DMS53 treated with DMSO at 0.1 percent for 48 hours (cell line): ENCODE measurements around the gene TTLL1.
"Not testable (repeated sequence)": the region's sequence is repeated elsewhere in the genome, so short reads cannot be mapped to it uniquely, and the experiment has no call there.

Experiments
- DNase-seq: peaks from one replicate; lab custom pipeline; 2025; ENCODE audit not compliant: unreplicated experiment; lab: John Stamatoyannopoulos, UW

Gene TTLL1

DNA sequence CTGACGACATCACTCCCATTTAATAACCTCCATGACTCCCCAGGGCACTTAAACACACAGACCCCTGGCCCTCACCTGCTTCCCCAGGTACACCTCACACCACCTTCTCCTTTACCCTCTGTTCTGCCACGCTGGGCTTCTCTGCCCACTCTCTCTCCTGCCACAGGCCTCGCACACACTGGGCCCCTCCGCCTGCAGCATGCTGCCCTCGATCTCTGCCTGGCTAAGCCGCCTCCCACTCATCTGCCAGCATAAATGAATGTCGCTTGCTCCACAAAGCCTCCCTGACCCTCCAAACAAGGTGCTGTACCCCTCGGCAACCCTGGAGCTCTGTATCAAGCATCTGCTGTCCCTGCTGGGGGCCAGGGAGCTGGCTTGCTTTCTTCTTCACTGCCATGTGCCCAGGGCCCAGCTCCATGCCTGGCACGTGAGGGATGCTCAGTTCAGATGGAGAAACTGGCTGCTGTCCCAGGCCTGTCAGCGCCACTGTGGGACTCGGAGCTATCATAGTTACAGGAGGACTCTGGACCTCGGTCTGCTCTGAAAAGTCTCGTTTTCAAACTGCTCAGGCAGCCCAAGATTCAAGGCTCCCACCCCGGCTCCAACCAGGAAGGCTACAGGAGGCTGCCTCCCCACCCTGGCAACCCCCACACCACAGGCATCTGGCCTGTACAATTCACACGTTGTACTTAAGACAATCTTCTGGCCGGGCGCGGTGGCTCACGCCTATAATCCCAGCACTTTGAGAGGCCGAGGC, 11.9 kb downstream of the TTLL1 start:
- no peak for DNase-seq

DNA sequence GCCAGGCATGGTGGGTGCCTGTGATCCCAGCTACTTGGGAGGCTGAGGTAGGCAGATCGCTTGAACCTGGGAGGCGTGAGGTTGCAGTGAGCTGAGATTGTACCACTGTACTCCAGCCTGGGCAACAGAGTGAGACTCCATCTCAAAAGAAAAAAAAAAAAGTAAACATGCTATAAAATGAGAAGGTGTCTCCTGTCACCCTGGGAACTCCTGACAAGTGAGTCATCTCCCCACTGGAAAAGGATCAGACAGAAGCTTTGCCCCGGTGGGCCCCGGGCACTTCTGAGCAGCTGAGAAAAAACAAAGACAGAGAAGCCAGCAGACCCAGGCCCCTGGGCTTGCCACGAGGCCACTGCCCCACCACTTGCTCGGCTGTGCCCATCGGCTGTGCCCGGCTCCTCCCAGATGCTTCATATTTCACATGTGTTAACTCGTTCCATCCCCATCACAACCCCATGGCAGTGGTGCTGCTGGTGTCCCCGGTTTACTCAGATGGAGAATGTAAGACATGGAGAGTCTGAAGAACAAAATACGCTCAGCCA, 22.3 kb downstream of the TTLL1 start:
- no peak for DNase-seq

DNA sequence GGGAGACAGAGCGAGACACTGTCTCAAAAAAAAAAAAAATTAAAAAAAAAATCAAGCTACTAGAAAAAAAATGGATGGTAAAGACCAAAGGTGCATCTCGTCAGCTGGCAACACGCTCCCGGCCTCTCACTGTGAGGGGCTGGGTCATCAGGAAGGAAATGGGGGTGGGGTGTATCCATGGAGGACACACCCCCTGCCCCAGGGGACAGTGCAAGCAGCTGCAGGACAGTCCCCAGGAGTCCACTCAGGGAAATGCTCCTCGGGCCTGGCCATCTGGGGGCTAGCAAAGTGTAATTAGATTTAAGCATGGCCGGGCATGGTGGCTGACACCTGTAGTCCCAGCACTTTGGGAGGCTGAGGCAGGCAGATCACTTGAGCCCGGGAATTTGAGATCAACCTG, 23.1 kb downstream of the TTLL1 start:
- DNase-seq: no peak

DNA sequence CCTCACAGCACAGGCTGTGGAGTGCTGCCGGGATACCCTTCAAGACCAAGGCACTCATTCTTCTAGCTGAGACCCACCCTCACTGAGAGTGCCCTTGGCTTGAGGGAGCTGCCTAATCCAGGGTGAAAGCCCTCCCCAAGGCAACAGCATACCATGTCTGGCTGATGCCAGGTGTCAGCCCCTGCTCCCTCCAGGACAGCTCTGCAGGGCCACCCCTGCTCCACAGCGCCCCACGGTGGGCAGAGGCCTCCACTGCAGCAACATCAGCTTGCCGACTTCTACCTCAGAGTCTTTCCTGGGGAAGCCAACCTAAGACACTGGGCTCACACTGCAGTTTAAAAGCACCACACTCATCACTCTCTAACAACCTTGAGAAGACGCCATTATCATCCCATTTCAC, 29.0 kb downstream of the TTLL1 start:
- no peak for DNase-seq

DNA sequence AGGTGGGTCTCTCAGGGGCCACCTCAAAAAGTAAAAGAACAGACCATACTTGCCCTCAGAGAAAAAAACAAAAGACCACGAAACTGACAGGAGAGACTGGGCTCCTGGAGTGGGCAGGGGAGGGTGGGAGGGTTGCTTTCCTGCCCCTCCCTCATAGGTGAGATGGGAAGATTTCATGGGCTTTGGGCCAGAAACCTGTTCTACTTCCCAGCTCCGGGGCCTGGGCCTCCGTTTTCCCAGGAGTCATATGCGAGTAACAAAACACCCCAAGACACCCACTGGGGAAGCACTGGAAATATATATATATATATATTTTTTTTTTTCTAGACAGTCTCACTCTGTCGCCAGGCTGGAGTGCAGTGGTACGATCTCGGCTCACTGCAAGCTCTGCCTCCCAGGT, 31.6 kb downstream of the TTLL1 start:
- no peak for DNase-seq

DNA sequence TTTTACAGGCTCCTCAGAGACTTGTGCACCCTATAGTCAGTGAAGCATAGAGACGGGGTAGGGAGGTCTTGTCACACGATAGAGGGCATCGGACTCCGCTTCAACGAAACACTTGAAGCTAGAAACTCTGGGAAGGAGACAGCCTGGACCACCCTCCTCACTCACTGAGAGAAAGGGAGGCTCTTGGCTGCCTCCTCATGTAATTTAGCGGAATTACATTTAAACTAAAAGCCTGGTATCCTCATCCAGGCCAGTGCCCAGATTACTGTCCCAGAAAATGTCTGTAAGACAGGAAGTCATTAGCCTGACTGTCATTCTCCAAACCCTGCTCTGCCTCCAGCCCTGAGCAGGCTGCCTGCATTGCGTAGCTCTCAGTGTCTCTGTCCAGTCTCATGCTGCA, 36.0 kb downstream of the TTLL1 start:
- no peak for DNase-seq

DNA sequence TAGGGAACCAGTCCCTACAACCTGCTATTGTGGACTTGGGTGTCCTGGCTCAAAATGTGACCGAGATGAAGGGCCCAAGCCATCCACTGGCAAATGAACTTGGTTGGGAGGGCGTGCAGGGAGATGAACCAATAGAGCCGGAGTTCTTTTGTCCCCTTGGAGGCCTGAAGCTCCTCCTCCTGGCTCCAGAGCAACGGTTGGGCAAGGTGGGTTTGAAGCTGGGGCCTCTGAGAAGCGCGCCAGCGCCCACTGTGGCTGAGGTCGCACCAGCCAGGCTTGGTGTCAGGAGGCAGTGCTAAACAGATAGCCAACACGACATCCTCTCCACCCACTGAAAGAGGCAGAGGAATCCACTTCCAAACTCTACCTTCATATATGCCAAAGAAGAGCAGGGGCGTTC, 38.2 kb downstream of the TTLL1 start:
- no peak for DNase-seq

DNA sequence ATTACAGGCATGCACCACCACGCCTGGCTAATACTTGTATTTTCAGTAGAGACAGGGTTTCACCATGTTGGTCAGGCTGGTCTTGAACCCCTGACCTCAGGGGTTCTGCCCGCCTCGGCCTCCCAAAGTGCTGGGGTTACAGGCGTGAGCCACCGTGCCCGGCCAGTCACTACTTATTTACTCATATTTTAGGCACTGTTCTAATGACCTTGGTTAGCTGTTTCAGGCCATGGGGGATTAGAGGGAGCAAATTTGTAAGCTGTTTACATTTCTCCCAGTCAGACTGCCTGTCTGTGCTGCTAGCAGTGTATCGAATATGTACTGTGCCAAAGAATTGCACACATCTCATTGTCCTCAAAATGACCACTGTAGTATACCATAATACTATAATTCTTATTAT, 41.6 kb downstream of the TTLL1 start:
- no peak for DNase-seq

DNA sequence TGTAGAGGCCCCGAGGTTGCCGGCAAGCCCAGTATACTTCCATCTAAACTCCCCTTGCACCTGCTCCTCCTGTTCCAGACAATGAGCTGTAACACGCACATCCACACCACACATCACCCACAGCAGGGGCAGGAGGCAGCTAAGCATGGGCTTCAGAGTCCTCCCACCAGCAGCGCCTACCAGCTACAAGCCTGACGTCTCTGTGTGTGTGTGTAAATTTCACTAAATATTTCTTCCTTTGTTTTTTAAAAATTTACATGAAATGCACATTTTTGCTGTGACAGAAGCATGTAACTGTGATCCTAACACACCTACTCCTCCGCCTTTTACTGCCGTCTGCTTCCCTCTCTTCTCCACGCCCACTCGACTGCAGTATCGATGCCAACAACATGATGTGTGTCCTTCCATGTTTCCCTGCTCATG, 44.9 kb downstream of the TTLL1 start:
- DNase-seq: no peak

DNA sequence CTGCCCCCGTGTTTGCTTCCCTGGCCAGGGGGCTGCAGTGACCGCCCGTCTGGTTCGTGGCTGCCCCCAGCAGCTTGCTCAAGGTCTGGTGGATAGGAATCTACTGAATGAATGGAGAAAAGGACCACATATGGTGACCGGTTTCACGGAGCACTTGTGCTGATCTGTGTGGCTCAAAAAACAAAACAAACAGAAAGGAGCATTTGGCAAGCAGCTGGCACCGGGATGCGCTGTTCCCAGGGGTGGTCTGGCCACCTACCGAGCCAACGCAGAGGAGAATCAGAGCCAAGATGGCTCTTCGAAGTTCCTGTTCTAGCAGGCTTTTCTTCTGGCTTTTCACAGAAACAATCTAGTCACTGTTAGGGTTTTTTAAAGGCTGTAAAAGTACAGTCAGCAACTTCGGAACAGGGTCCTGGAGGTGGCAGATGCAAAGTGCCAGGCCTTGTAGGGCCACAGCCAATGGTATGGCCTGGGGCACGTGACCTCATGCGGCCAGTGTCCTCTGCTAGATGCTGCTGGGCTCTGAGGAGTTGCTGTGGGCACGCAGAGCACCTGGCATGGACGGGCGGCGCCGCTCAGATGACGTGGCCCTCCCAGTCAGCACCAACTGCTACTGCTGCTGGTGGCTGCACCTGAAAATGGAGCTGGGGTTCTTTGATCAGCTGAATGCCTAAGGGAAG, 47.0 kb downstream of the TTLL1 start:
- peak; percentile 76 for DNase-seq

DNA sequence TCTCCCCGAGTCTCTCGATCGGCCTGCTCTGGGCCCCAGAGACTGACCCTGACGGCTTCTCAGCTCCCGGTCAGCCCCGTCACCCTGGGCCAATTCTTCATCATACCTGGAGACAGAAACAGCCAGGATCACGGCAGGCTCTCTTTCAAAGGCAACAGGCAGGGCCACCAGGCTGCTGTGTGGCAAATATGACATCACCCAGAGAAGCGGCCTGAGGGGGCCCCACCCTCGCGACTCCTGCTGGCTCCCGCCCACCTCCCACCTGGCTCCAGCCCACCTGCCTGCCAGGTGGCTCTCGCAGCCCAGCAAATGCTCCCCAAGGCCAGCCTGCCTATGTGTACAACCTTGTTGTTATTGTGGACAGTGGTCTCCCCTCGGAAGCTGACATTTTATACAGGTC, 49.4 kb downstream of the TTLL1 start:
- no peak for DNase-seq

DNA sequence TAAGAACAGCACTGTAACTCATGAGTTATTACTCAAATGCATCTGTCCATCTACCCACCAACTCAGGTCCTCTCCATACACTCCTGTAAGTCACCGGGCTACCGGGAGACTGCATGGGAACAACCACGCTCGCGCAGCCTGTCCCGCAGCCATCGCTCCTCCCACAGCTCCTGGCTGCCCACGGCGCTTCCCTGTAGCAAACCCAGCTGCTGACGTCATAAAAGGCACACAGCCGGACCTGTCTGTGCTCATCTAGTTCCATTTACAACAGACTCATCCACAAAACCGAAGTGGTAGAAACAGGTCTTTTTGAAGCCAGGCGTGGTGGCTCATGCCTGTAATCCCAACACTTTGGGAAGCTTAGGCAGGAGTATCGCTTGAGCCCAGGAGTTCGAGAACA, 50.9 kb downstream of the TTLL1 start:
- no peak for DNase-seq

DNA sequence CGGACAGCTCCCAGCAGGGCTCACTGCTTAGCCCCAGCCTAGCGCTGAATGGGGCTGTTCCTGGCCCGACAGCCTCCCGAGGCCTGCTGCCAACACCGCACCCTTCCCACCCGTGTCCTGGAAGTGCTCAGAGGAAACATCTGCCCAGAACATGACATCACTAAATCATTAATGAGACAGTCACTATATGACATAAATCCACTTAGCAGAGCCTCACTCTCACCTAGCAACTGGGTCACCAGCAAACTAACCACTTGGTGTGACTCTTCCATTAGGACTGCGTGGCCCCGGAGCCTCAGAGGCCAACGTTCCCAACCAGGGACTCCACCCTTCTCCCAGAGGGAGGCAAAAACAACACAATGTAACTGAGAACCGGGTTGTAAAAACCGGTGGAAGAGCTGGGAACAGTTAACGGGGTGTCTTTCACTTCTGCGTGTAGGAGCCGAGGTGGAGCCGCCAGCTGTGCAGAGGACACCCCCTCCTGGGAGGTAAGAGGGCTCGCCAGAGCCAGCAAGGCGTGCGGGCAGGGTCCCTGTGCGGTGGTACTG, 52.8 kb downstream of the TTLL1 start:
- no peak for DNase-seq

DNA sequence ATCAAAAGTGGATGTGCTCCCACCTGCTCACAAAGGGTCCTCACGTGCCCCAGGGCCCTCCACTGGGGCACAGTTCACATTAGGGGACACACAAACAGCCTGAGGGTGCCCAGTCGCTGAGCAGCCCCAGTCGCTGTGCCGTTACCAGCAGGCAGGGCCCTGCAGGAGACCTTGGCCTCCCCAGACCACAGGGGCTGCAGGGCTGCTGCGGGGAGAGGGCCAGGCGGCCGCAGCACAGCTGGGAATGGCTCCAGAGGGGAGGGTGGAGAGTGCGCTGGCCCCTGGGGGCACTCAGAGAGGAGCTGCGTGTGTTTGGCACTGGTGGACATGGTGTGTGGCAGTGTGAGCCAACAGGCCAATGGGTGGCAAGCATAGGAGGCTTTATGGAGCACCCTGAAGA, 53.9 kb downstream of the TTLL1 start:
- no peak for DNase-seq

DNA sequence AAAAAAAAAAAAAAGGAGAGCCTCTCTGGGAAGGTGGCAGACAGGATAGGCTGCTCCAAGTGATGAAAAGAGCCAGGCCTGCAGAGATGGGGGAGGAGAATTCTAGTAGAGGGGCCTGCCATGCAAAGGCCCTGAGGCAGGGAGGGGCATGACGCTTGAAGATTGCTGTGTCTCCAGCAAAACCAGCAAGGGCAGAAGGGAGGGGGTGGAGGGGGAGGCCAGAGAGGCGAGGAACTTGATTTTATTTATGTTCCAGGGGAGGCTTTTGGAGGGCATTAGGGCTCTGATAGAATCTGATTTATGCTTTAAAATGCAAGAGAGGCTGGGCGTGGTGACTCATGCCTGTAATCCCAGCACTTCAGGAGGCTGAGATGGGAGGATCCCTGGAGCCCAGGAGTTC, 57.6 kb downstream of the TTLL1 start:
- DNase-seq: no peak

DNA sequence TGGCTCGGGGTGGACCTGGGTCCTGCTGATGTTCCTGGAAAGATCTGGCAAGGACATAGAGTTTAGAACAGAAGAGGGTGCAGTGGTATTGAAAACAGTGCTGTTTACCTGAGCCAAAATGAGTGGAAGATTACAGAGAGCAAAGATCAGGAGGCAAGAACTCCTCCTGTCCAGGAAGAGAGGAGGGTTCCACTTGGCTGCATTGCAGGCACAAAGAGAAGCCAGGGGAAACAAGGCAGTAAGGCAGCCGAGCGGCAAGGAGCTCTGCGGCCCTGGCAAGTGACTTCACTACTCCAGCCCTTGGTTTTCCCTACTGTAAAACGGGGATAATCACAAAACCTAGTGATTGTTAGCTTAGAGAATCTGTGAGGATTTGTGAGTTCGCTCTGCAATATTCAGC, 70.6 kb downstream of the TTLL1 start:
- DNase-seq: no peak

DNA sequence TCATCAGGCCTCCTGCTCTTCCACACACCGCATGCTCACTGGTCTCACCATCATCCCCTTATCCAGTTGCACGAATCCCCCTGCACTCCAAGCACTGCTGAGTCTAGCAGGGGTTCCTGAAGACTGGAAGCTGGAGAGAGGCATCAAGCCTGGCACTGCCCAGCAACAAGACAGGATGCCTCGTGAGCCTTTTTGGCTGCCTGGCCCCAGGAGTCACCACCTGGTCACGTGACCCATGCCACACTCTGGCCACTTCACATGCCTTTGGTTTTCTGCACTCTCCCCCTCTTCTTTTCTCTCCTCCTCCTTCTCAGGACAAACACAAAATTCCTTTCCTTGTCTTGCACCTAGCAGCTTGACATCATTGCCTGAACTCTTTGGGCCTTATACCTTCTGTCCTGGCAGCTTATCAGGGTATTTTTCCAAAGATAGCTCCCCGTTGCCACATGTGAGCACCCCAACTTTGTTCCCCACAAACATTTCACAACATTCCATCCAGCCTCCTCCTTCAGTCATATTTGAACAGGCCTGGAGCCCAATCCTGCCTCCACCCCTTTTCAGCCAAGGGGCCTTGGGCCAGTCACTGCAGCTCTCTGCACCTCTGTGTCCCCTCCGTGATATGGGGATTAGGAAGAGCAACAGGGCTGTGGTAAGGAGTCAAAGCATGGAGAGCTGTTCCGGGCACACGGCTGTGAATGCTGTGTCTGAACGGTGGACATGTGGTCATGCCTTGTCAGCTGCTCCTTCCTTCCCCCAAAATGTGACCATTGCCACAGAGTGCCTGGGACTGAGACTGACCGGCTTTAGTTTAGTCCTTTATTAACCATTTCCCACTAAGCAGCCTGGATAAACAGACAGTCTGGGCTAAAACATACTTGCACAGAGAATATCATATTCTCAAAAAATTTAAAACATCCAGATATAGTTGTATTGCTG, 71.4 kb downstream of the TTLL1 start:
- DNase-seq: no peak

DNA sequence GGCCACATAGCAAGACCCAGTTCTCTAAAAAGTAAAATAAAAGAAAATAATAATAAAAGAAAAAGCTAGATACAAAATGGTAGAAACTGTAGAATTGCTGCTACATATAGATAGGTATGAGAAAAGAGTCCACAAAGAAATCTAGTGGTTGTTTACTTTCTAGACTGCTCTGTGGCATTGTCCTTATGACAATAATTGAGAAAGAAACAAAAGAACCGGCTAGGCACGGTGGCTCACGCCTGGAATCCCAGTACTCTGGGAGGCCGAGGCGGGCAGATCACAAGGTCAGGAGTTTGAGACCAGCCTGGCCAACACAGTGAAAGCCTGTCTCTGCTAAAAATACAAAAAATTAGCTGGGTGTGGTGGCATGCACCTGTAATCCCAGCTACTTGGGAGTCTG, 73.0 kb downstream of the TTLL1 start:
- not testable (repeated sequence) for DNase-seq

DNA sequence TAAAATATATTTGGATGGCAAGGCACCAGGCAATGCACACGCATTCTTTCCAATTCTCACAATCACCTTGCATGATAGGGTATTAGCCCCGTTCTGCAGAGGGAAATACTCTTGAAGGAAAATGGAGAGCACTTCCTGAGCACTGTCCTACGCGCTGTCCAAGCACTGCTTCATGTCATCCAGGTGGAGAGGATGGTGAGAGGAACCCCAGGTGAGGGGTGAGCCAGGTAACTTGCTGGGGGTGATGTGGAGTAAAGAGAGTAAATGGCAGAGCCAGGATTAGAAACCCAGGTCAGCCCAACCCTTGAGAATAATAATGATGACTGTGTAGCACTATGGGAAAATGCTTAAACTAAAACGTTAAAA, 73.5 kb downstream of the TTLL1 start:
- DNase-seq: no peak

DNA sequence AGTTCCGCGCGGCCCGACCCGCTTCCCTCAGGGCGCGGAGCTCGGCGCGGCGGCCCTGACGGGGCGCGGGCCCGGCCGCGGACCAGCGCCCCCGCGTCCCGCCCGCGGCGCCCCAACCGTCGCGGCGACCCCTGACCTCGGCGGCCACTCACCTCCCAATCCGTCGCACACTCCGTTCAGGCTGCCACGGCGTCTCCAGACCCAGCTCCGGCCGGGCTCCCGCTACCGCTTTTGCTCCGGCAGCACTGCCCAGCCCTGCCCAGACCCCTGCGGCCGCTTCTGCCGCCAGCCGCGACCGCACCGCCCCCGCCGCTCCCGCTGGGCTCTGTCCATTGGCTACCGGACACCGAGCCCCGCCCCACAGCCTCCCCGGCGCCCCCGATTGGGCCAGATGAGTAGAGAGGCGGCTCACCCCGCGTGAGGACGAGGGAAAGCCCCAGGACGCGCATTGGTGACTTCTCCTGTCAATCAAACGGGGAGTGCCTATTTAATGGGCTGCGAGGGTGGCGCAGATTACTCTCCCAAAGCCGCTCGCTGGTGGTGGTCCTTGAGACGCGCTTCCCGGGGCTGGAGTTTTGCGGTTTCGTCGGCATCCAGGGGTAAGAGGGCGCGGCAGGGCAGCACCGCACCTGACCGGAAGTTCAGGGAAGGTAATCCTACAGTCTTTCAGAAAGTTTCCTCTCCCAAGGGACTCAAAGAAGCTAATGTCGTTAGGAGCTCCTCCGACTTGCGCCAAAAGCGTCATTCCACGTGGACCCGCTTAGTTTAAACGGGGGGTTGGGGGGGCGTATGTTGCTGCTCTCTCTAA, 74.1 kb downstream of the TTLL1 start, which contains the start of gene PACSIN2:
TSS of gene PACSIN2 (minus strand) at position 281 of the 808 bp plus-strand sequence. CDS start 103,069 bp downstream, outside the sequence.
- peak; percentile 88 for DNase-seq
